Activated T-cell treated with anti-CD3 and anti-CD28 coated beads, Interleukin-2, amount 50 U/mL, for 48 hours (primary cell): ENCODE results near the gene MRPL42.
A peak's percentile ranks its signal among the peaks of the same experiment; 100 is the strongest.
"Not testable (repeated sequence)": the region's sequence is repeated elsewhere in the genome, so short reads cannot be mapped to it uniquely, and the experiment has no call there.

ENCODE experiments used
- DNase-seq, 2 experiments: peaks; one replicate each; pipeline ENCODE4 v3.0.0-alpha.2; 2020

MRPL42 gene

GRCh38 chr12:93467351-93468007, at the start of gene MRPL42:
Gene MRPL42 (plus strand): TSS chr12:93467514. CDS start chr12:93469286, 1,772 bp downstream.
- DNase-seq = peak; percentile 97 to 98

DNA sequence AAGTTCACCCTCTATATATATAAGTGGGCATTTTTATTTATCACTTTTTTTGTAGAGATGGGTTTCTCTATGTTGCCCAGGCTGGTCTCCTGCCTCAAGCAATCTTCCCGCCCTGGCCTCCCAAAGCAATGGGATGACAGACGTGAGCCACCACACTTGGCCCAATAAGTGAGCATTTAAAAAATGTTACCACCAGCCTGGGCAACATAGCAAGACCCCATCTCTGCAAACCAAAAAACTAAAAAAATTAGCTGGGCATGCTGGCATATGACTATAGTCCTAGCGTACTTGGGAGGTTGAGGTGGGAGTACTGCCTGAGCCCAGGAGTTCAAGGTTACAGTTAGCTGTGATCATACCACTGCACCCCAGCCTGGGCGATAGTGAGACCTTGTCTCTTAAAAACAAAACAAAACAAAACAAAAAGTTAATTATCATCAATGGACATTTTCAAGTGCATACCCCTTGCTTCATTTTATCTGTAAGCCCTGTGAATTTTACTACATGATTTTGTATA, 49.3 kb upstream of the MRPL42 start:
- no peak for DNase-seq

GRCh38 chr12:93419388-93420034, 47.8 kb upstream of the MRPL42 start:
- no peak for DNase-seq

- DNase-seq = no peak
These were observed 45.3 kb upstream of the MRPL42 start for GRCh38 chr12:93422050-93422449.

- DNase-seq = no peak
These were observed 41.4 kb upstream of the MRPL42 start for GRCh38 chr12:93425736-93426411.

GRCh38 chr12:93426412-93426805, 40.9 kb upstream of the MRPL42 start:
- DNase-seq = no peak

GRCh38 chr12:93427779-93428564, 39.3 kb upstream of the MRPL42 start:
- no peak for DNase-seq

GRCh38 chr12:93429448-93429847, 37.9 kb upstream of the MRPL42 start:
- no peak for DNase-seq

DNA sequence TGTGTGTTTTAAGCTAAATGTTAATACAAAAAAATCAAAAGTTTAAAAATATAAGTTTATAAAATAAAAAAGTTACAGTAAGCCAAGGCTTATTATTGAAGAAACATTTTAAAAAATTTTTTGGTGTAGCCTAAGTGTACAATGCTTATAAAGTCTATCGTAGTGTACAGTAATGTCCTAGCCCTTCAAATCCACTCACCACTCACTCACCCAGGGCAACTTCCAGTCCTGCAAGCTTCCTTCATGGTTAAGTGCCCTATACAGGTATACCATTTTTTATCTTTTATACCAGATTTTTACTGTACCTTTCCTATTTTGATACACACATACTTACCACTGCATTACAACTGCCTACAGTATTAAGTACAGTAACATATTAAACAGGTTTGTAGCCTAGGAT, 37.5 kb upstream of the MRPL42 start:
- no peak for DNase-seq

DNA sequence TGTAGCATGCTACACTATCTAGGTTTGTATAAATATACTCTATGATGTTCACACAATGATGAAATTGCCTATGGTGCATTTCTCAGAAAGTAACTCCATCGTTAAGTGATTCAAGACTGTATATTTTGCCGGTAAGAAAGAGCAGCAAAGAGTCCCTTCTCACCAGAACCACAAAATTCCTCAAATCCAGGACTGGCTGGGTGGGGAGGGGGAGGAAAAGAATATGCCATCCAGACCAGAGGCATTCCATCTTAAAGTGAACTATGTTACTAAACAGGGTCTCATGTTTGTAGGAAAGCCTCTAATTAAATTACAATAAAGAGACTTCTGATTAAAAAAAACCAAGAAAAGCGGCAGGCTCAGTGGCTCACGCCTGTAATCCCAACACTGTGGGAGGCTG, 37.0 kb upstream of the MRPL42 start:
- no peak for DNase-seq

- DNase-seq = not testable (repeated sequence)
These were observed 35.3 kb upstream of the MRPL42 start for GRCh38 chr12:93432031-93432430.

DNA sequence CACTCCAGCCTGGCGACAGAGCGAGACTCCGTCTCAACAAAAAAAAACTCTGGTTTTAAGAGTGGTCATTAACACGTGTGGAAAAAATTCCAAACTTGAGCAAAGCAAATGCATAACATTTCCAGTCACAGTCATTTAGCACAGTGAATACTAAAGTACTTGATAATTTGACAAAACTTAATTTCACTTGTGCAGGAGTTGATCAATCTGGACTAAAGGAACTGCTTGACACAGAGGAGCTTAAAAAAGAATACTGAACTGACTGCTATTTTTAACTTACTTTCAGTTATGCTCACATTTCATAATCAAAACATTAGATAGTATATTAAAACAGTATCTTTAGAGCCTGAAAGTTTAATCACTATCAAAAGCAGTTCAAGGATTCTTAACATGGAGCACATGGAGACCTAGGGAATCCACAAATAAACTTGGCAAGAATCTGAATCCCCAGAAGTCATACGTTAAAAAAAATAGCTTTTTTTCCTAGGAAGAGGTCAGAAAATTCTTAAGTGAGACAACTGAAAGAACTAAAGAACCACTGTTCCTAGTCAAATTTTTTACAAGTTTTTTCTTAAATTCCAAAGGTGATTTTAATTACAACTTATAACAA, 33.0 kb upstream of the MRPL42 start:
- no peak for DNase-seq

DNA sequence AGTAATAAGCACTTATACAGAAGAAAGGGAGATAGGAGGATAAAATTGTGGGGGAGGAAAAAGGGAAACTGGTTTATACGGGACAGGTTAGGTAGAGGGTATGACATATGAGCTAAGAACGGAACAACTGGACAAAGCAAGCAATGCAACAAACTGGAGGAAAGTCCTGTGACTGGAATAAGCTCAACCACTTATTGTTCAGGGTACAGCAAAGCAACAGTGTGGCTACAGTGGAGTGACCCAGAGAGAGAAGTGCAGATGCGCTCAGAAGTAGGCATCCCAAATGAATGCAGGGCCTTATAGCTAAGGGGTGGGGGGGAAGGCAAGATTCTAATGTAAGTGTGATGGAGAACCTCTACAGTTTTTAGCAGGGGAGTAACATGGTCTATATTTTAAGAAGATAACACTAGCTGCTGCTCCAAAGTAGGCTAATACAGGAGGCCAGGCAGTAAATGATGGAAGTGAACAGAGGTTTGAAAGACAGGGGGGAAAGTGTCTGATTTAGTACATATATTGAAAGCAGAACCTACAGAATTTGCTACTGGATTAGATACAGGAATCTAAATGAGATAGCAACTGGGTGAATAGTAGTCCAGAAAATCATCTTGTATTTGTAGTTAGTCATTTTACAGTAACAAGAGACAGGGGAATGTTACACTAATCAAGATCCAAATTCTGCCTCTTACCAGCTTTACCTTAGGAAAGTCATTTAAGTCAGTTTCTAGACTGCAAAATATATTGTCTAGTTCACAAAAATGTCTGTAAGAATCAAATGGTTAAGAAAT, 28.9 kb upstream of the MRPL42 start:
- DNase-seq = no peak

- no peak for DNase-seq
These were observed 27.1 kb upstream of the MRPL42 start for GRCh38 chr12:93440043-93440835.

DNA sequence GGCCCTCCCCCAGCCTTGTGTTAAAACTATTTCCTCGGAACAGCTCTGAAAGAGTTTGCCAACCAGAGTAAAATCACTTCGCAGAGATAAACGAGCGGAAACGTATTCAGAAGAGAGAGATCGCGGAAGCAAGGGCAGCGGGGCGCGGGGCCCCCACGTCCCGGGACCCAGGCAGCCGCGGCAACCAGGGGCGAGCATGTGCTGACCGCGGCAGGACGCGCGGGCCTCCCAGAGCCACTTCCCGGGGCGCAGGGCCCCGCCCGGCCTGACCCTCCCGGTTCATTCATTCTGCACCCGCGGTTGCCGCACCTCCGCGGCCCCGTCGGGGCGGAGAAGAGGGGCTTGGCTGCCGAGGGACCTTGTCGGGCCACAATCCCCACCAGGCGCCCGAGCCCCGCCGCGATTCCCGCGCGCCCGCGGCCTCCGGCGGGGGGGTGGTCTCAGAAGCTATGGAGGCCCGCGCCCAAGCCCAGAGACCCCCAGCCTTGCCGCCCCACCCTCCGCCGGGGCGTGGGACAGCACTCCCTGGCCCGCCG, 26.2 kb upstream of the MRPL42 start:
- DNase-seq = peak; percentile 45 to 63

DNA sequence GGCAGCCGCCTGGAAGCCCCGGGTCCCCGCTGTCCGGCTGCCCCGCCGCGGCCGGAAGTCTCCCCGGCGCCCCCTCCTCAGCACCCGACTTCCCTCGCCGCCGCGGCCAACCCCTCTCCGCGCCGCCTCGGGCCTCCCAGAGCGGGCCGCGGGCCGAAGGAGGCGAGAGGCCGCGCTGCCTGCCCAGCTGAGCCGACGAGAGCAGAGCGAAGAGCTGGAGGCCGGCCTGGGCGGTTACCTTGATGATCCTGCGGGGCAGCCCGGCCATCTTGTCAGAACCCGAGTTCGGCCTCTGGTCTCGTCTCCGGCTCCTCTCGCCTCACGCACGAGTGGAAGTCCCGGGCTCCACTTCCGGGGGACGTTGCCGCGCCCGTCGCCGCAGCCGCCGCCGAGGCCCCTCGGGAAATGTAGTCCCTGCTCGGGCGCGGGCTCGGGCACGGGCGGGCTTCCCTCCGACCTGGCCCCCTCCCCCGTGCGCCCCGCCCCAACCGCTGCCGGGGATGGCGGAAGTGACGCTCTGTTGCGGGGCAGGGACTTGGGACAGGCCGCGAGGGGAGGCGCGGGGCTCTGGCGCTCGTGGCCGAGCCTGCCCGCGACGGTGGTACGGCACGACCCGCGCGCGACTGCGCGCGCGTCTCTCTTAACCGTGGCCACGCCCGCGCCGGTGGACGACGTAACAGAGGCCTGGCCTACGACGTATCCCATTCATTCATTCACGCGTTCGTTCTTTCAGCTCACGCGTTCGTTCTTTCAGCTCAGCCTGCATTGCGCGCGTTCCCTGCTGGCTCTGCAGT, 25.5 kb upstream of the MRPL42 start, which contains the start of gene UBE2N:
Gene UBE2N (minus strand): TSS at position 331 of the 794 bp plus-strand sequence. CDS start 63 bp downstream, at position 268.
- peak; percentile 97 to 98 for DNase-seq

- no peak for DNase-seq
These were observed 24.6 kb upstream of the MRPL42 start for GRCh38 chr12:93442411-93443340.

- DNase-seq = no peak
These were observed 23.7 kb upstream of the MRPL42 start for GRCh38 chr12:93443576-93443975.
